Spleen (tissue), 7 donors: ENCODE results near the gene DHX34.

Source experiments
- POLR2A ChIP-seq, 3 donors: fragments of 450-650 bp; IDR thresholded peaks; one replicate each; pipeline ENCODE4 v1.5.1; 2017; ENCODE audit warnings: antibody characterized with exemption in 3 of 3, mild to moderate bottlenecking in 1 of 3
- TF ChIP-seq, protein P1 (sequence below), 11 experiments: fragments of 200-600 bp in 7 of 11; fragments of 450-650 bp in 4 of 11; sonication (generic) in 4 of 11; IDR thresholded peaks in 8 of 11; conservative IDR thresholded peaks in 3 of 11; 1 replicate in 7 of 11; 2 replicates in 4 of 11; pipeline versions ENCODE4 v1.4.0 to v1.8.0; 2016 to 2021; ENCODE audit warnings: antibody characterized with exemption in 11 of 11, inconsistent platforms in 4 of 11, mild to moderate bottlenecking in 1 of 11
- donor health status: DM: no; HTN: no; CAD: no; lungs with moderate emphysema.
- donor health status: DM: no; HTN: no; CAD: no.
- donor health status: DM: no; HTN: no; CAD: no.

DNA sequence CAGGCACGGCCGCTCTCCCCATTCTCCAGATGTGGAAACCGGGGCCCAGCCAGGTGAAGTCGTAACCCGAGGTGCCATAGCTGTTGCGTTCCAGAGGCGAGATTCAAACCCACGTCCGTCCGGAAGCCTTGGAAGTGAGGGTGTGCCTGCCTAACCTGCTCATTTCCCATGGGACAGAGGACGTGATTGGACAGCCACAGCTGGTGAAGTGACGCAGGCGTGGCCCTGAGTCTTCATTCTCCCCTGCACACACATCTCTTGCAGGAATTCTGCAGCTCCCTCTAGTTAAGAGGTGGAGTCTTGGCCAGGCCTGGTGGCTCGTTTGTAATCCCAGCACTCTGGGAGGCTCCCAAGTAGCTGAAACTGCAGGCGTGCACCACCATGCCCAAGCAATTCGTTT is 53.4 kb downstream of the DHX34 start:
- no peak for TF ChIP-seq POLR2A (IDR thresholded peaks at IDR 0.05)
- TF ChIP-seq, protein P1, sequence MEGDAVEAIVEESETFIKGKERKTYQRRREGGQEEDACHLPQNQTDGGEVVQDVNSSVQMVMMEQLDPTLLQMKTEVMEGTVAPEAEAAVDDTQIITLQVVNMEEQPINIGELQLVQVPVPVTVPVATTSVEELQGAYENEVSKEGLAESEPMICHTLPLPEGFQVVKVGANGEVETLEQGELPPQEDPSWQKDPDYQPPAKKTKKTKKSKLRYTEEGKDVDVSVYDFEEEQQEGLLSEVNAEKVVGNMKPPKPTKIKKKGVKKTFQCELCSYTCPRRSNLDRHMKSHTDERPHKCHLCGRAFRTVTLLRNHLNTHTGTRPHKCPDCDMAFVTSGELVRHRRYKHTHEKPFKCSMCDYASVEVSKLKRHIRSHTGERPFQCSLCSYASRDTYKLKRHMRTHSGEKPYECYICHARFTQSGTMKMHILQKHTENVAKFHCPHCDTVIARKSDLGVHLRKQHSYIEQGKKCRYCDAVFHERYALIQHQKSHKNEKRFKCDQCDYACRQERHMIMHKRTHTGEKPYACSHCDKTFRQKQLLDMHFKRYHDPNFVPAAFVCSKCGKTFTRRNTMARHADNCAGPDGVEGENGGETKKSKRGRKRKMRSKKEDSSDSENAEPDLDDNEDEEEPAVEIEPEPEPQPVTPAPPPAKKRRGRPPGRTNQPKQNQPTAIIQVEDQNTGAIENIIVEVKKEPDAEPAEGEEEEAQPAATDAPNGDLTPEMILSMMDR (IDR thresholded peaks at IDR 0.05 in 8 of 11, conservative IDR thresholded peaks at IDR 0.05 in 3 of 11) = no peak
